ENCODE measurements around the gene SRSF3.
"Not testable (repeated sequence)": the region's sequence is repeated elsewhere in the genome, so short reads cannot be mapped to it uniquely, and the experiment has no call there.

SRSF3 gene

DNA sequence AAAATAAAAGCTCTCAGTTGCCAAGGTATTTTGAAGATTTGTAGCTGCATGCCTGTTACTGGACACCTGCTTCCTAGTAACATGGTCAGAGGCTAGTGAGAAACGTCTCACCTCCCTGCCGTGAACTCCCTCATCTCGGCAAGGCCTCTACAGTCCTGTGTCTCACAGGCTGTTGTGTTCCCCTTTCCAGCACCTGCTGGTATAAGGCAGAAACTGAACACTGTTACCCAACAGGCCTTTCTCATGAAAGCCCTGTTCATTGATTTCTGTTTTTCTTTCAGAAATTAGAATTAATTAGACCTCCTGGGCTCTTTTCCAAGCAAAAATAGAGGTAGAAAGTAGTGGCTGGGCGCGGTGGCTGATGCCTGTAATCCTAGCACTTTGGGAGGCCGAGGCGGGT is 17.6 kb upstream of the SRSF3 start:
- no peak for DNase-seq

DNA sequence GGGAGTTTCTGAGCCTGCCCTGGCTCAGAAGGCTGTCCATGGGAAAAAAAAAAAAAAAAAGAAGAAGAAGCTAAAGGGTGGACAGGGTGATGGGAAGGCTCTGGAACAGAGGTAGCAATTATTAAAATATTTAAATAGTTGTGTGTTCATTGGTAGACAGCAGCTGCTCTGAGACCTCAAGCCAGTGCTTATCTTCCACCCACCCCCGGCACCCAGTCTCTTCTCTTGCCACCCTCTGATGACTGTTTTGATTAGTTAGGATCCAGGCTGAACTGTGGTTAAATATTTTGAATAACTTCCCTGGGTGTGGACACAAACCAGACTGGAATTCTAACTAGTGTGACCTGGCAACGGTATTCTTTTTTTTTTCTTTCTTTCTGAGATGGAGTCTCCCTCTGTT is 16.9 kb upstream of the SRSF3 start:
- DNase-seq, result no peak

DNA sequence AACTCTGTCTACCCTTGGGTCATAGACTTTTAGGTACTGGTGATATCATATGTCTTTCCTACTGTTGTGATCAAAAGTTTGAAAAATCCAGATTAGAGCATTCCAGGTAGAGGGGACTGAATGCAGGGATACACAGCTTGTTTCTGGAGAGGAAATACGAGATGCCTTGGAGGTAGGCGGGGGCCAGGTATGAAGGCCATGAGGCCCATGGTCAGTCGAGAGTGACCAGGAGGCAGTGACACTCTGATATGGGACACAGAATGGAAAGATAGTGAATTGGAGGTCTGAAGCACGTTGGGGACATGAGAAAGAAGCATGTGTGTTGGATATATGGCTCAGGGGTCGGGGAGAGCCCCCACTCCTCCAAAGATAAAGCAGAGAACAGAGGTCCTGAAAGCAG is 16.1 kb upstream of the SRSF3 start:
- no peak for DNase-seq

DNA sequence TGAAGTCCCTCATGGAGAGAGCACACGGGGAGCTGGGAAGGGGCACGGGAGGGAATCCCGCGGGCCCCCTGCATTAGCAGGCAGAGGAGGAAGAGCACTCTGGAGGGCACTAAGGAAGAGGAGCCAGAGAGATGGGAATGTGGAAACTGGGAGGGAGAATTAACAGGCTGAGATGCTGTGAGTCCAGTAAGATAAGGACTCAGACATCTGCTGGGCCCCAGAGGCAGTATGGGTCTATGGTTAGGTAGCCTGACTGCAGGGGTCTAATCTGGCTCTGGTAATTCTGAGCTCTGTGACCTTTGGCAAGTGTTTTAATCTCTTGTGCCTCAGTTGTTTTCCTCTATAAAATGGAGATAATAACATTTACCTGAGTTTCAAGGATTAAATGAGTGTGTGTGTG is 15.7 kb upstream of the SRSF3 start:
- DNase-seq, result no peak

DNA sequence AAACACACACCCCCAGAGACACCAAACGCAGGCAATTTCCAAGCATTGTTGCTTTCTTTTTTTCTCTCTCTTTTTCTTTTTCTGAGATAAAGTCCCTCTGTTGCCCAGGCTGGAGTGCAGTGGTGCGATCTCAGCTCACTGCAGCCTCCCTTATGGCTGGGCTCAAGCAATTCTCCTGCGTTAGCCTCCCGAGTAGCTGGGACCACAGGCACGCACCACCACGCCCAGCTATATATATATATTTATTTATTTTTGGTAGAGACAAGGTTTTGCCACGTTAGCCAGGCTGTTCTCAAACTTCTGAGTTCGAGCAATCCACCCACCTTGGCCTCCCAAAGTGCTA is 14.0 kb upstream of the SRSF3 start:
- no peak for DNase-seq

DNA sequence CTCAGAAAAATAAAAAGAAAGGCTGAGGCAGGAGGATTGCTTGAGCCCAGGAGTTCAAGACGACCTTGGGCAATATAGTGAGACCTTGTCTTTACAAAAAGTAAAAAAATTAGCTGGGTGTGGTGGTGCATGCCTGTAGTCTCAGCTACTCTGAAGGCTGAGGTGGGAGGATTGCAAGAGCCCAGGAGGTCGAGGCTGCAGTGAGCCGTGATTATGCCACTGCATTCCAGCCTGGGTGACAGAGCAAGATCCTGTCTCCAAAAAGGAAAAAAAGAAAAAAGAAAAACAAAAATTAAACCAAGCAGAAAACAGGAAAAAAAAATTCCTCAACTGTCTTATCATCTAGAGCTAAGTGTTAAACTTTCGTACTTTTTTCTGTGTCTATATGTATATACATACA is 12.4 kb upstream of the SRSF3 start:
- DNase-seq, result no peak

DNA sequence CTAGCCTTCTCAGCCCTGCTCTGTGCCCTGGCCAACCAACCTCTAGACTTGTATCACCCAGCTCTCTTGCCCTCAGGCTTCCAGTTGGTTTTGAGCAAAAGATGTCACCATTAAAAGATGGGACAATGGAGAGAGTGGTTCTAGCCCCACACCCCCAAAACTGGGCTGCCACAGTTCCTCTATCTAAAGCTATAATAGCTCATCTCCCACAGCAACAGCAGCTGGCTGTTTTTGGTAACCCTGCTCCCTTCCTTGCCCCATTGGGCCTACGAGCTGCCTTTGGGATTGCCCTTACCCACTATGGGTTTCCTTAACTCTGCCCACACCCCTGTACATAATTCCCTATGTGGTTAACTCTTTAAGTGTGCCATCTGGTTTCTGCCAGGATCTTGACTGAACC is 7.6 kb upstream of the SRSF3 start:
- DNase-seq, result no peak

DNA sequence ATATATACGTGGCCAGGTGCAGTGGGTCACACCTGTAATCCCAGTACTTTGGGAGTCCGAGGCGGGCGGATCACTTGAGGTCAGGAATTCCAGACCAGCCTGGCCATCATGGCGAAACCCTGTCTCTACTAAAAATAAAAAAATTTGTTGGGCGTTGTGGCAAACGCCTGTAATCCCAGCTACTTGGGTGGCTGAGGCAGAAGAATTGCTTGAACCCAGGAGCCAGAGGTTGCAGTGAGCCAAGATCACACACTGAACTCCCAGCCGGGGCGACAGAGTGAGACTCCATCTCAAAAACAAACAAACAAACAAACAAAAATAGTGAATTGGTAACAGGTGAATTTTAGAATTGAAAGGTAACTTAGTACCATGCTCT is 5.1 kb upstream of the SRSF3 start:
- not testable (repeated sequence) for DNase-seq

DNA sequence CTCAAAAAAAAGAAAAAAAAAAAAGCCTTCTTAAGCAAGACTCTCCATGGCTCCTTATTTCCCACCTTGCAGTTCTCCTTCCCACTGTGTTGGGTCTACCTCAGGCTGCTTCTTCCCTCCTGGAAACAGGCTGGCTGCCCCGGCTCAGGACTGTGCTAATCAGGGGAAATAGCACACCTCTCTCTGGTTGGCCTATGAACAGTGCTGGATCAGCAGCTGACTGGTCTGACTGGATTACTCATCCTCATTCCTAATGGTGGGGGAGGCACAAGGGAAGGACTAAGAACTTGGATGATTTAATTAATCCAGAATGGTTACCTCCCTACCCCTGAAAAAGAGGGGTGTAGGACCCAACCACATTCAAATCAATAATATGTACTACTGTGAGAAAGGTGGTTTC is 3.9 kb upstream of the SRSF3 start:
- DNase-seq, result no peak

DNA sequence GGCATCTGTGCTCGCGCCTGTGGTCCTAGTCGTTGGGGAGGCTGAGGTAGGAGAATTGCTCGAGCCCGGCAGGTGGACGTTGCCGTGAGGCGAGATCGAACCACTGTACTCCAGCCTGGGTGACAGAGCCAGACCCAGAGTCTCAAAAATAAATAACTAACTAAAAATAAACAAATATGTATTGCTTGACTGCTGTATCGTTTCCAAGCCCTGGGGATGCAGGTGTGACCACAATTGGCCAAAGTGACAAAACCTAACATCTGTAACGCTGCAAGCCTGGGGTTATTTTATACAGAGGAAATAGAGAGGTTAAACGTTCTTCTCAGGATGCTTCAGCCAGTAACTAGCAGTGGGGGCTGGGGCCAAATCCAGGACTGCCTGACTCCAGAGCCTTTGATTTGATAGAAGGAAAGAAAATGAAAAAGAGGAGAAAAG is 1.9 kb upstream of the SRSF3 start:
- DNase-seq, result no peak

DNA sequence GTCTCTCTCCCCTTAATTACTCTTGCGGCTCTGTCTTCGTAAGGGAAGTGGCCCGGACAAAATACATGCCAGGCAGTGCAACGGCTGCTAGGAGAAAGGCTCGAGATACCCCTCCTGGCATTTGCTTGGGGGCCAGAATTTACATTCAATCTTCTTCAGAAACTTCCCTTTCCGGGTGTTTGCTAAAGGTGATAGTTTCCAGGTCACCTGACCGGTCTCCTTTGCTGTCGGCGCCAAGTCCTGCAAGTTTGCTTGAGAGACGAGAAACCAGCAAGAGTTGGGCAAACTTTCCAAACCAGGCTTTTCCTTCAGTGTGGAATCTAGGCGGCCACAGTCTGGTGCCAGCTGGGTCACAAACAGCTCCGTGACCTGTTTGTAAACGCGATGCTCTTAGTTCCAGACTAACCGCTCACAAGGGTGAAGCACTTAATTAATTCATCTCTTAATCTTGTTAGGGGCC is 563 bp upstream of the SRSF3 start:
- DNase-seq, result peak; percentile 41

DNA sequence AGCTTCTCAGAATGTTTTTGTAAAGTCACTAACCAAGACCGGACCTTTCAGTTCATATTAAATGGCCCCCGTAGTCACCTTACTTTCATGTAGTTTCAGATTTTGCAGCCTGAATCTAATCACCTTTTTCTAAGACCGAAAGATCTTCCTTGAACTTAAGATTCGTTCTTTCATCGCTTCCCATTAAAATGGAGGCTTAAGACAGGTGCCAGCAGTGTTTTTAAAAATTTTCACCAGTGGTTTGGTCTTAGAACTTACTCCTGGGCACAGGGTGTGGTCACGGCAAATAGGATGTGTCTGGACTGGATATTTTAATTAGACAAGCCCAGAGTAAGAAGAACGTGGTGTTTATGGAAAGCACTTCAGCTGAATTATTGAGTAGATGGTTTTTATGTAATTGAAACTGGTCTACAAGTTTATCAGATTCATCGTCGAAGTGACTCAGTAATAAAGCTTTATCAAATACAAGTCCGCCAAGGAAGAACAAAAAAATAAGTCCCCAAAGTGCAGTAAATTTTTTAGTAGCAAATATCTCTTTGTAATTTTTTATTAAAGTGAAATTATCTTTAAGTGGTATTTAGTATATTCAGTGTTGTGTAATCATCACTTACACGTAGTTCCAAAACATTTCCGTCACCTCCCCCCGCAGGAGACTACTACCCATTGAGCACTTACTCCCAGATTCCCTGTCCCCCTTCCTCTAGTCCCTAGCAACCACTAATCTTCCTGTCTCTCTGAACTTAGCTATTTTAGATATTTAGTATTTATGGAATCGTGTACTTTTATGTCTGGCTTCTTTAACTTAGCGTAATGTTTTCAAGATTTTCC is 868 bp downstream of the SRSF3 start:
- no peak for DNase-seq

DNA sequence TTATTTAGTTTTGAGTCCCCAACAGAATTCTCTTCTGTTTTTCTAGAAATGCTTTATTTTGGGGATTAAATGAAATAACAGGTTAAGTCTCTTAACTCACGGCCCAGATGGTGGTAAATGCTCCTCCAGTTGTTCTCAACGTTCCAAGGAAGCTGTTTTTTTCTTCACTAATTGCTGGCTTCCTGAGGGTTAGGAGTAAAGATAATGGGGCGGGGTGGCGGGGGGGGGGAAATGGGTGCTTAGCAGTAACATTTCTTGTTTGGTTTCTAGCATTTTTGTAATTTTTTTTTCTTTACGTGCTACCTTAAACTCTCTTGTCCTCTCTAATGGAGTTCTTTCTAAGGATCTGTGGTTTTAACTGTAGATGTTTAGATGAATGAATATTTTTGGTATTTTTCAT is 2.2 kb downstream of the SRSF3 start:
- DNase-seq, result no peak

DNA sequence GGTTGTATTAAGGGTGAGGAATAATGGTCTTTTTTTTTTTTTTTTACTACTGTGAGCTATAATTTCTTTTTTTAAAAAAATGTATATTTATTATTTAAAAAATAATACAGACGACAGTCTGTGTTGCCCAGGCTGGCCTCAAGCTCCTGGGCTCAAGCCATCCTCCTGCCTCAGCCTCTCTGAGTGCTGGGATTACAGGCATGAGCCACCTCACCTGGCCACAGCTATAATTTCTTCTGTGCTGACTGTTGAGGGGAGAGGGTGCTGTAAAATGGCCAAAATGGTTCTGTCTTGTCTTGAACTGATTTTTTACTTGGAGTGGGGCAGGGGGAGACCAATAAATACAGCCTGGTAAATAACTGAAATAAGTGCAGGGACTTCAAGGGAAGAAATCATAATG is 3.6 kb downstream of the SRSF3 start:
- DNase-seq, result no peak

DNA sequence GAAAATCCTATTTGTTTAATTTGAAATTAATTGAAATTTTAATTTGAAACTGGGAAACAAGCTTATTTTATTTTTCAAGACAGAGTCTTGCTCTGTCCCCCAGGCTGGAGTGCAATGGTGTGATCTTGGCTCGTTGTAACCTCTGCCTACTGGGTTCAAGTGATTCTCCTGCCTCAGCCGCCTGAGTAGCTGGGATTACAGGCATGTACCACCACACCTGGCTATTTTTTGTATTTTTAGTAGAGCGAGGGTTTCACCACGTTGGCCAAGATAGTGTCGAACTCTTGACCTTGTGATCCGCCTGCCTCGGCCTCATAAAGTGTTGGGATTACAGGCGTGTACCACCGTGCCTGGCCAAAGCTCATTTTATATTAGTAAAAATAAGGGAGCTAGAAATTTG is 4.2 kb downstream of the SRSF3 start:
- DNase-seq, result no peak

DNA sequence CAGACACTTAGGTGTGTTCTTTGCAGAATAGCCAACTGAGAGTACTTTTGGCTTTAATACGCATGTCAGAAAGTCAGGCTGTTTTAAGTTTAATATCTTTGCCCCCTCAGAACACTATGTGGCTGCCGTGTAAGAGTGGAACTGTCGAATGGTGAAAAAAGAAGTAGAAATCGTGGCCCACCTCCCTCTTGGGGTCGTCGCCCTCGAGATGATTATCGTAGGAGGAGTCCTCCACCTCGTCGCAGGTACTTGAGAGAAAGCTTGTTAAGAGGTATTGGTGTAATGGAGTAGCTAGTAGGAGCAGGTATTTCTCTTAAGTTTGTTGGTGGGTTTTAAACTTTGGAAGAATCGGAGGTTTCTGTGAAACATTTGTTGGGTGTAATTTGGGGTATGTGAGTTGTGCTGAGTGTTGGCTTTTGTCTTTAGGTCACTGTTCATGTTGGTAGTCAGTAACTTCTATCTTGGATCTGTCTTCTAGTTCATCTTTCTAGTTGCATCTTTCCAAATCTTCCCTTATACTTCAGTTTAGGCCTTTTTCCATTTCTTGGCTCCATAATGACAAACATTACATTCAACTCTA is 4.7 kb downstream of the SRSF3 start:
- DNase-seq, result no peak

DNA sequence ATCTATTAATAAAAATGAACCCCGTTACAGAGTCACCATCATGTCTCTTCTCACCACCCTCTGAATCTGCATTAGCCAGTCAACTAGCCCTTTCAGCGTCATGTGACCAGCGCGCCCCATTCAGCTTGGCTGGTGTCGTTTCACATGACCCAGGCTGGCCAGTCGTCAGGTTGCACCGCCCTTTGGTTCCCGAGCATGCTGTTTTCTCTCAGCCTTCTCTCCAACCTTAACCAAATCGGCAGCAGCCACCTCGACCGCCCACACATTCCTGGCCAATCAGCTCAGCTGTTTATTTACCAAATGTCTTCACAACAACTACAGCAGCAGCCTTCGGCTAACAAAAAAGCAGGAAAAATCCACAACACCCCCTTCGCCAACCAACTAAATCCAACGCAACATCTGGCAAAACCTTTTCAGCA is 5.6 kb downstream of the SRSF3 start:
- no peak for DNase-seq

DNA sequence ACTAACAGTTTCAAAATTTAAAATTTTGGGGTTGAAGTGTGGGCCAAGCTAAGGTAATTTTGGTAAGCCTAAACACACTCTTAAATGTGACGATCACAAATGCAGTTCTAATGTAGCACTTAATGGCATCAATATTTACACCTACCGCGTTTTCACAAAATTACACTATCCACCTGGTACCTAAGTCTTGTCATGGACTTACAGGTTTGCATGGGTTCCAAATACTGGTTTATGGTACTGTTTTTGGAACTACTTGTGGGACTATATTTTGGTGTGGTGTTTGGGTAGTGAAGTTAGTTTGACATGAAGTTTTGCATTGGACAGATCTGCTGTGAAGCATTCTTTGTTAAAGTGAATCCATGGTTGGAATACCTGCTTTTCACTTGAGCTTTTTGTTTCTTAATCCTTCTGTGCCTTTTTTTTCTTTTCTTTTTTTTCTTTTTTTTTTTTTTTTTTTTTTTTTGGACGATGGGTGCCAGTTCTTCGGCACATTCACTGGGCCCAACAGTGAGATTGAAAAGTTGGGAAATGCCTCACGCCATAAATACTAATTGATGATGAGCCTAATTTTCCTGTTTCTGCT is 6.5 kb downstream of the SRSF3 start:
- no peak for DNase-seq

DNA sequence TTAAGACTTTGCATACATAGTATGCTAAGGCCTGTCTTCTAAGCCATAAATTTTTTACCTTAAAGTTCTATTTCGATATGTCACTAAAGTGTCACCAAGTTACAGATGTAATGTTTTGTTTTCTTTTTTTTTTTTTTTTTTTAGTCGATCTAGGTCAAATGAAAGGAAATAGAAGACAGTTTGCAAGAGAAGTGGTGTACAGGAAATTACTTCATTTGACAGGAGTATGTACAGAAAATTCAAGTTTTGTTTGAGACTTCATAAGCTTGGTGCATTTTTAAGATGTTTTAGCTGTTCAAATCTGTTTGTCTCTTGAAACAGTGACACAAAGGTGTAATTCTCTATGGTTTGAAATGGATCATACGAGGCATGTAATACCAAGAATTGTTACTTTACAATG is 7.7 kb downstream of the SRSF3 start:
- not testable (repeated sequence) for DNase-seq

DNA sequence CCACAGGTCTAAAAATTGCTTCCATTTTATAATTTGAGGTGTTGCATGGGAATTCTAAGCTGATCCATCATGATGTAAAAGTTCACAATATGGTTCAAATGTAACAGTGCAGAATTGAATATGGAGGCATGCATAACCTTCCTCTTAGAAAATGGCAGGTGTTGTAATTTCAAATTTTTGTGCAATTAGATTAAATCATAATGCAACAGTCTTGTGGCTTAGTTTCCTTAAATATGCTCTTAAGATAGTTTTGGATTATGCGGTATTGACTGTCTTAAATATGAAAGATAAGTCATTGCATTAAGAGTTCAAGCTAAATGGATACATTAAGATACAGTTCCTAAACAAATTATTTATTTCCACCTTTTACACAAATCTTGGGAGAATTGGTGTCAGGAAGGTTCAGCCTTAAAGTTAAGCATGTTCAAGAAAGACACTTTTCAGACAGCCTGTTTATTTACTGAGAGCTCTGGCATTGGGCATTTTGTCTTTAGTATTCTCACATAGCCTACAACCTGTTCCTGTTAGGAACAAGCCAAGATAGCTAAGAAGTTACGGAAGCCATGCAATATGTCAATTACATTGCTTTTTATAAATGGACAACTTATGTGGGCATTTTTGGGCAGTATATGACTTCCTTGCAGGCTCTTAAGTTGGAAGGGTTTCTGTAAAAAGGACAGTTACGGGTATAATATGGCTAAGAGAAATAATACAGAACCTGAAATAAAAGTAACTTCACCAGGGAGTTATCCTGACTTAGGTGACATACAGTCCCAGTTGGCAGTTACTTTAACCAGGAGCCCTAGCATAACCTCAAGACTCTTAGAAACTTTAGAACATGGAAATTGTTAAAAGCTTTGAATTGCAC is 9.3 kb downstream of the SRSF3 start:
- DNase-seq, result no peak

DNA sequence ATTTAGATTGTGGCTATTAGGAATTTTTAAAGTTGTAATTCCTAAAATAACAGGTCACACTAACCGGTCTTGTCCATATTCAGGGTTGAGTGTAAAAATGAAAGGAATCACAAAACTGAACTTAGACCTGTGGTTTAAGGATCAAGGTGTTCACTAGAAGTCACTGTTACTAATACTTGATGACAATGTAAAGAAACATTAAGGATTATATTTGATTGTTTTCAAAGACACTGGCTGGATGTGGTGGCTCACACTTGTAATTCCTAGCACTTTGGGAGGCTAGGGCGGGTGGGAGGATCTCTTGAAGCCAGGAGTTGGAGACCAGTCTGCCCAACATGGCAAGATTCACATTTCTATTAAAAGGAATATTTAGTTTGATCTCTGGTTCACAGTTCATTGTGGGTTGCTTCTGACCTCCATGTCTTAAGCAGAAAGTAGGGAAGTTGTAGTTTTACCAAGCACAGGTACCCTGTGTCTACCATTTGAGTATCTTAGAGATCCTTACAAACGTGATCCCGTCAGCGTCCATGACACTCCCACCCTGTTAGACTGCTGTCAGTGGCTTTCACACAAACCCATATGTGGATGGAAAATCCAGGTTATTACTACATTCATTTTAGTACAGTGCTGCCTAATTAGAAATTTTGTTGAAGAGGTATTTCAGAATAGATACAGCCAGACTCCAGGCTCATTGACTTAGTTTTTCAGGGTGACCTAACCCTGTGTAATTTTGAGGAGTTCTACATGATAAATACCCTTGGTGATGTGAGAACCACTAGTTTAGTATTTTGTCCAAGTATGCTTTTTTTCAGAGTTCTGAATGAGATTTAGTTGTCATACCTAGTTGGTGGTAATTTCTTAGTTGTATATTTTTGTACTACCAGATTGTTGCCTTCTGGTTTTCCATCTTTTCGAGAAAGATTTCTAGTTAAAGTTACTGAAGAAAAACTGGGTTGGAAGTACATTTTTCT is 10.2 kb downstream of the SRSF3 start:
- DNase-seq, result no peak

DNA sequence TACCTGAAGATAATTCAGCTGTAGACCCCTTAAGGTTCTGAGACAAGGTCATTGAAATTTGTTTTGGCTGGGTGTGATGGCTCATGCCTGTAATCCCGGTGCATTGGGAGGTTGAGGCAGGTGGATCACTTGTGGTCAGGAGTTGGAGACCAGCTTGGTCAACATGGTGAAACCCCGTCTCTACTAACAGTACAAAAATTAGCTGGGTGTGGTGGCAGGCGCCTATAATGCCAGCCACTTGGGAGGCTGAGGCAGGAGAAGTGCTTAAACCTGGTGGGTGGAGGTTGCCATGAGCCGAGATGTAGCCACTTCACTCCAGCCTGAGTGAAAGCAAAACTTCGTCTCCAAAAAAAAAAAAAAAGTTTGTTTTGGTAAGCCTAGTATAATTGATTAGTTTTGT is 11.0 kb downstream of the SRSF3 start:
- no peak for DNase-seq
